IPS DF 19.7 (cell line): Measurements from ENCODE around the gene ZNF184.
"Not testable (repeated sequence)": the region's sequence is repeated elsewhere in the genome, so short reads cannot be mapped to it uniquely, and the experiment has no call there.

Experiments used
- DNase-seq: peaks from one replicate; pipeline ENCODE4 v3.0.0-alpha.2; 2013; ENCODE audit warnings: low read depth, low spot score

Gene ZNF184

GRCh38 chr6:27424851-27425250 is 48.1 kb downstream of the ZNF184 start:
- DNase-seq = not testable (repeated sequence)

GRCh38 chr6:27422651-27423332 is 50.1 kb downstream of the ZNF184 start:
- DNase-seq = peak; percentile 70

- DNase-seq = no peak
Measured at GRCh38 chr6:27419363-27419762, 53.5 kb downstream of the ZNF184 start.

GRCh38 chr6:27415898-27416297 is 57.0 kb downstream of the ZNF184 start:
- no peak for DNase-seq

- no peak for DNase-seq
Measured at GRCh38 chr6:27414996-27415395, 57.9 kb downstream of the ZNF184 start.

GRCh38 chr6:27414300-27414699 is 58.6 kb downstream of the ZNF184 start:
- no peak for DNase-seq

GRCh38 chr6:27407153-27407814 is 65.6 kb downstream of the ZNF184 start:
- no peak for DNase-seq

- DNase-seq = no peak
Measured at GRCh38 chr6:27406085-27406484, 66.8 kb downstream of the ZNF184 start.

GRCh38 chr6:27400877-27401642 is 71.8 kb downstream of the ZNF184 start:
- no peak for DNase-seq
